ENCODE results near the gene NOCT.
"Not testable (repeated sequence)": the region's sequence is repeated elsewhere in the genome, so short reads cannot be mapped to it uniquely, and the experiment has no call there.

Gene NOCT

DNA sequence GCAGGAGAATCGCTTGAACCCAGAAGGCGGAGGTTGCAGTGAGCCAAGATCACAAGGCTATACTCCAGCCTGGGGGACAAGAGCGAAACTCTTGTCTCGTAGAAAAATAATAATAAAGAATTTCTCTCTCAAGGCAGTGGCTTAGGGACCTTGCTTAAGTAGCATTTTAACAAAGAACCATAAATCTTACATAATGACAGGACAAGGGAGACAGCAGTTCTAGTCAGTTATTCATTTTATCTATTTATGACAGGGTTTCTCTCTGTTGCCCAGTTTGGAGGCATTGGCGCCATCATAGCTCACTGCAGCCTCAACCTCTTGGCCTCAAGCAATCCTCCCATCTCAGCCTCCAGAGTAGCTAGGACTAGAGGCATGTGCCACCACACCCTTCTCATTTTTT lies 31.9 kb upstream of the NOCT start:
- Histone ChIP-seq H3K4me3 (ENCODE audit: low read length) (no peak overlapping the region), H3K27me3 (ENCODE audit: control insufficient read depth, insufficient read depth, low read length) (no peaks in the 10 kb centered on the region), H3K36me3 (ENCODE audit: control insufficient read depth, low read depth, low read length) (no peaks in the 10 kb centered on the region), H3K9me3 (ENCODE audit: control insufficient read depth, low read depth, low read length) (no peaks in the 10 kb centered on the region), H3K4me1 (ENCODE audit: control insufficient read depth, low read depth, low read length) (peaks cover 5% of the 10 kb centered on the region), H3K27ac (ENCODE audit: low read length) (no peak overlapping the region), H3K9ac (ENCODE audit: low read length) (no peak overlapping the region)

DNA sequence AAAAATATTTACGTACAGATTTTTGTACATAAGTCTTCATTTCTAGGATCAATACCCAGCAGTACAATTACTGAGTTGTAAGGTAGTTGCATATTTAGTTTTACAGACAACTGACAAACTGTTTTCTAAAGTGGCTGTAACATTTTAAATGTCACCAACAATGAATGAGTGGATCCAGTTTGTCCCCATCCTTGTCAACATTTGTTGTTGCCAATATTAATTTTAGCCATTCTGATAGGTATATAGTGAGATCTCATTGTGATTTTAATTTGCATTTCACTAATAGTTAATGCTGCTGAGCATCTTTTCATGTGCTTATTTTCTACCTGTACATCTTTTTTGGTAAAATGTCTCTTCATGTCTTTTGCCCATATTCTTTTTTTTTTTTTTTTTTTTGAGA lies 30.9 kb upstream of the NOCT start:
- H3K4me3 ChIP-seq (ENCODE audit: low read length) = no peak overlapping the region
- H3K27ac ChIP-seq (ENCODE audit: low read length) = no peak overlapping the region
- no peaks in the 10 kb centered on the region for H3K9me3 ChIP-seq (ENCODE audit: control insufficient read depth, low read depth, low read length)
- H3K9ac ChIP-seq (ENCODE audit: low read length) = no peak overlapping the region
- H3K4me1 ChIP-seq (ENCODE audit: control insufficient read depth, low read depth, low read length) = peaks cover 5% of the 10 kb centered on the region
- no peaks in the 10 kb centered on the region for H3K27me3 ChIP-seq (ENCODE audit: control insufficient read depth, insufficient read depth, low read length)
- no peaks in the 10 kb centered on the region for H3K36me3 ChIP-seq (ENCODE audit: control insufficient read depth, low read depth, low read length)

DNA sequence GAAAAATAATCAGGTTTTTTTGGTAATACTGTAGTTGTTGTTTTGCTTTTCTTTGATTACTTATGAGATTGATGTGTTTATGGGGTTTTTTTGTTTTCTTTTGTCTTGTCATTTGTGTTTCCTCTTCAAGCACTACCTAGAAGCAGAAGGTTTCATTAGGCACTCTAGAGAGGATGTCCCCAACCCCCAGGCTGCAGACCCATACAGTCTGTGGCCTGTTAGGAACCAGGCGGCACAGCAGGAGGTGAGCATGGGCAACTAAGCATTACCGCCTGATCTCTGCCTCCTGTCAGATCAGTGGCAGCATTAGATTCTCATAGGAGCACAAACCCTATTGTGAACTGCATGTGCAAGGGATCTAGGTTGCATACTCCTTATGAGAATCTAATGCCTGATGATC lies 22.9 kb upstream of the NOCT start:
- Histone ChIP-seq H3K36me3 (ENCODE audit: control insufficient read depth, low read depth, low read length) (no peaks in the 10 kb centered on the region), H3K9ac (ENCODE audit: low read length) (no peak overlapping the region), H3K9me3 (ENCODE audit: control insufficient read depth, low read depth, low read length) (no peaks in the 10 kb centered on the region), H3K4me1 (ENCODE audit: control insufficient read depth, low read depth, low read length) (no peaks in the 10 kb centered on the region), H3K4me3 (ENCODE audit: low read length) (no peak overlapping the region), H3K27ac (ENCODE audit: low read length) (no peak overlapping the region), H3K27me3 (ENCODE audit: control insufficient read depth, insufficient read depth, low read length) (no peaks in the 10 kb centered on the region)

GRCh38 chr4:138996090-138996489 lies 19.5 kb upstream of the NOCT start:
- no peak overlapping the region for H3K9ac ChIP-seq (ENCODE audit: low read length)
- H3K27me3 ChIP-seq (ENCODE audit: control insufficient read depth, insufficient read depth, low read length) = no peaks in the 10 kb centered on the region
- no peak overlapping the region for H3K27ac ChIP-seq (ENCODE audit: low read length)
- no peak overlapping the region for H3K4me3 ChIP-seq (ENCODE audit: low read length)
- H3K4me1 ChIP-seq (ENCODE audit: control insufficient read depth, low read depth, low read length) = no peaks in the 10 kb centered on the region
- no peaks in the 10 kb centered on the region for H3K36me3 ChIP-seq (ENCODE audit: control insufficient read depth, low read depth, low read length)
- no peaks in the 10 kb centered on the region for H3K9me3 ChIP-seq (ENCODE audit: control insufficient read depth, low read depth, low read length)

DNA sequence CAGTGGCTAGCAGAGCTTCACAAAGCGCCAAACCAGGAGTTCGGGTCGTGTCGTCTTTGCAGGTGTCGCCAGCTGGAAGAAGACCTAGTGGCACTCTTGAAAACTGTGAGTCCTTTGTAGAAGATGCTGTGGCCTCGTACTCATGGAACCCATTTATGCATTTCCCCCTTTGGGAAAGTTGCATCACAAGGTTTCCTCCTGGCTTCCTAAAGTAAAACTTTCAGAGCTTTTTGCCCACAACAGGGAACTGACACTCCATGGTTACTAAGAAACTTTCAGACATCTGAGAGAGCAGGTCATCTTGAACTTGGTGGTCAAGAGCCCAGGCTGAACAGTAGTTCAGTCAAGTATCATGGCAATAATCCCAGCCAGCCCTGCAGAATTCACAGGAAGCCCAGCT lies 15.9 kb upstream of the NOCT start:
- no peaks in the 10 kb centered on the region for H3K27me3 ChIP-seq (ENCODE audit: control insufficient read depth, insufficient read depth, low read length)
- H3K9ac ChIP-seq (ENCODE audit: low read length) = no peak overlapping the region
- no peak overlapping the region for H3K27ac ChIP-seq (ENCODE audit: low read length)
- no peaks in the 10 kb centered on the region for H3K36me3 ChIP-seq (ENCODE audit: control insufficient read depth, low read depth, low read length)
- no peaks in the 10 kb centered on the region for H3K9me3 ChIP-seq (ENCODE audit: control insufficient read depth, low read depth, low read length)
- H3K4me3 ChIP-seq (ENCODE audit: low read length) = no peak overlapping the region
- H3K4me1 ChIP-seq (ENCODE audit: control insufficient read depth, low read depth, low read length) = no peaks in the 10 kb centered on the region

- H3K4me1 ChIP-seq (ENCODE audit: control insufficient read depth, low read depth, low read length); H3K9ac ChIP-seq (ENCODE audit: low read length); H3K27ac ChIP-seq (ENCODE audit: low read length); H3K36me3 ChIP-seq (ENCODE audit: control insufficient read depth, low read depth, low read length); H3K27me3 ChIP-seq (ENCODE audit: control insufficient read depth, insufficient read depth, low read length); H3K4me3 ChIP-seq (ENCODE audit: low read length); H3K9me3 ChIP-seq (ENCODE audit: control insufficient read depth, low read depth, low read length): not testable (repeated sequence)
These were observed 15.4 kb upstream of the NOCT start for GRCh38 chr4:139000134-139000533.

- H3K36me3 ChIP-seq (ENCODE audit: control insufficient read depth, low read depth, low read length); H3K27me3 ChIP-seq (ENCODE audit: control insufficient read depth, insufficient read depth, low read length); H3K27ac ChIP-seq (ENCODE audit: low read length); H3K9me3 ChIP-seq (ENCODE audit: control insufficient read depth, low read depth, low read length); H3K9ac ChIP-seq (ENCODE audit: low read length); H3K4me3 ChIP-seq (ENCODE audit: low read length); H3K4me1 ChIP-seq (ENCODE audit: control insufficient read depth, low read depth, low read length): not testable (repeated sequence)
These were observed 14.2 kb upstream of the NOCT start for GRCh38 chr4:139001430-139001829.

DNA sequence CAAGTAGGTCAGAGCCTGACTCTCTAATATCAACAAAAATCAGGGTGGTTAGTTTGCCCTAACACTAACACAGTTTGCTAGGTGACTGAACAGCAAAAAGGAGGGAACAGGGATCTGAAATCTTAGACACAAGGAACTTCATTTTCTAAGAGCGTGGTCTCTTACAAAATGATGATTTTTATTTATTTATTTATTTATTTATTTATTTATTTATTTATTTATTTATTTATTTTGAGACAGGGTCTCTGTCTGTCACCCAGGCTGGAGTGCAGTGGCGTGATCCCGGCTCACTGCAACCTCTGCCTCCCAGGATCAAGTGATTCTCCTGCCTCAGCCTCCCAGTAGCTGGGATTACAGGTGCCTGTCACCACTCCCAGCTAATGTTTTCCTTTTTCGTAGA lies 11.9 kb upstream of the NOCT start:
- H3K4me1 ChIP-seq (ENCODE audit: control insufficient read depth, low read depth, low read length); H3K36me3 ChIP-seq (ENCODE audit: control insufficient read depth, low read depth, low read length); H3K9ac ChIP-seq (ENCODE audit: low read length); H3K27me3 ChIP-seq (ENCODE audit: control insufficient read depth, insufficient read depth, low read length); H3K9me3 ChIP-seq (ENCODE audit: control insufficient read depth, low read depth, low read length); H3K27ac ChIP-seq (ENCODE audit: low read length); H3K4me3 ChIP-seq (ENCODE audit: low read length): not testable (repeated sequence)

DNA sequence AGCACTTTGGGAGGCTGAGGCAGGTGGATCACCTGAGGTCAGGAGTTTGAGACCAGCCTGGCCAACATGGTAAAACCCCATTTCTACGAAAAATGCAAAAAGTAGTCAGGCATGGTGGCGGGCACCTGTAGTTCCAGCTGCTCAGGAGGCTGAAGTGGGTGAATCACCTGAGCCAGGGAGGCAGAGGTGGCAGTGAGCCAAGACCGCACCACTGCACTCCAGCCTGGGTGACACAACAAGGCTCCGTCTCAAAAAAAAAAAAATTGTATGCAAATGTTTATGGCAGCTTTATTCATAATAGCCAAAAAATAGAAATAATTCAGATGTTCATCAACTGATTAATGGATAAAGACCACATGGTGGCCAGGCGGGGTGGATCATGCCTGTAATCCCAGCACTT lies 9.8 kb upstream of the NOCT start:
- Histone ChIP-seq H3K27ac (ENCODE audit: low read length) (no peak overlapping the region), H3K27me3 (ENCODE audit: control insufficient read depth, insufficient read depth, low read length) (no peaks in the 10 kb centered on the region), H3K4me1 (ENCODE audit: control insufficient read depth, low read depth, low read length) (no peaks in the 10 kb centered on the region)

DNA sequence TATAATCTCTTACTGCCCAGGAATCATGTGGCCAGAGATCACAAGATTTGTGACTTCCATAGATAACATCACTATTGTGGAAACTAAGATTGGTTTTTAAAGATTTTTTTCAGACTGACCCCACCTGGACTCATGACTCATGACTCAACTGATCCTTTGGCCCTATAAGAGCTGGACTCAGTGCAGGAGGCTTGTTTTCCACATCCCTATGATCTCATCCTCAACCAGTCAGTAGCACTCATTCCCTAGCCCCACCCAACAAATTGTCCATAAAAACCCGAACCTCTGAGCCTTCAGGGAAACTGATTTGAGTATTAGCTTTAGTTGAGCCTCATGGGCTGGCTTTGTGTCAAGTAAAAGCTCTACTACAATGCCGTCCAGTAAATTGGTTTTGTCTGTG lies 7.9 kb upstream of the NOCT start:
- Histone ChIP-seq H3K36me3 (ENCODE audit: control insufficient read depth, low read depth, low read length) (no peaks in the 10 kb centered on the region), H3K27me3 (ENCODE audit: control insufficient read depth, insufficient read depth, low read length) (no peaks in the 10 kb centered on the region), H3K27ac (ENCODE audit: low read length) (no peak overlapping the region), H3K9ac (ENCODE audit: low read length) (no peak overlapping the region), H3K9me3 (ENCODE audit: control insufficient read depth, low read depth, low read length) (no peaks in the 10 kb centered on the region), H3K4me3 (ENCODE audit: low read length) (no peak overlapping the region), H3K4me1 (ENCODE audit: control insufficient read depth, low read depth, low read length) (no peaks in the 10 kb centered on the region)

More for the DNA sequence above, 9.8 kb upstream of the NOCT start:
- Histone ChIP-seq H3K36me3 (ENCODE audit: control insufficient read depth, low read depth, low read length) (no peaks in the 10 kb centered on the region), H3K9me3 (ENCODE audit: control insufficient read depth, low read depth, low read length) (no peaks in the 10 kb centered on the region), H3K4me3 (ENCODE audit: low read length) (no peak overlapping the region), H3K9ac (ENCODE audit: low read length) (no peak overlapping the region)

GRCh38 chr4:139008278-139008677 lies 7.3 kb upstream of the NOCT start:
- H3K9me3 ChIP-seq (ENCODE audit: control insufficient read depth, low read depth, low read length); H3K27me3 ChIP-seq (ENCODE audit: control insufficient read depth, insufficient read depth, low read length); H3K9ac ChIP-seq (ENCODE audit: low read length); H3K27ac ChIP-seq (ENCODE audit: low read length); H3K36me3 ChIP-seq (ENCODE audit: control insufficient read depth, low read depth, low read length); H3K4me3 ChIP-seq (ENCODE audit: low read length); H3K4me1 ChIP-seq (ENCODE audit: control insufficient read depth, low read depth, low read length): not testable (repeated sequence)

- no peaks in the 10 kb centered on the region for H3K9me3 ChIP-seq (ENCODE audit: control insufficient read depth, low read depth, low read length)
- H3K27me3 ChIP-seq (ENCODE audit: control insufficient read depth, insufficient read depth, low read length) = no peaks in the 10 kb centered on the region
- H3K4me3 ChIP-seq (ENCODE audit: low read length) = no peak overlapping the region
- H3K27ac ChIP-seq (ENCODE audit: low read length) = no peak overlapping the region
- no peaks in the 10 kb centered on the region for H3K36me3 ChIP-seq (ENCODE audit: control insufficient read depth, low read depth, low read length)
- no peak overlapping the region for H3K9ac ChIP-seq (ENCODE audit: low read length)
- H3K4me1 ChIP-seq (ENCODE audit: control insufficient read depth, low read depth, low read length) = peaks cover 12% of the 10 kb centered on the region
These were observed 5.9 kb upstream of the NOCT start for GRCh38 chr4:139009702-139010101.

All from iPS-18a (cell line).